GM13976 (cell line): ENCODE data around the gene HIP1R.
A peak's percentile ranks its signal among the peaks of the same experiment; 100 is the strongest.

ENCODE experiments used
- DNase-seq: peaks from one replicate; pipeline ENCODE4 v3.0.0; 2012; ENCODE audit warnings: low spot score
- in situ Hi-C: fragments of 300-500 bp; cut with MboI; formaldehyde crosslinking; loops from one replicate; pipeline ENCODE4 v1.12.0; 2022; ENCODE audit warnings: low sequenced_read_pairs, mixed read lengths, inconsistent platforms; ENCODE audit not compliant: unreplicated experiment
- TF ChIP-seq, protein P1 (sequence below): IDR thresholded peaks from 2 replicates; pipeline ENCODE4 v1.5.1; 2012; ENCODE audit warnings: borderline replicate concordance, mild to moderate bottlenecking; ENCODE audit not compliant: insufficient read depth; ENCODE audit errors: extremely low read depth, missing control alignments, control extremely low read depth

The HIP1R gene

DNA sequence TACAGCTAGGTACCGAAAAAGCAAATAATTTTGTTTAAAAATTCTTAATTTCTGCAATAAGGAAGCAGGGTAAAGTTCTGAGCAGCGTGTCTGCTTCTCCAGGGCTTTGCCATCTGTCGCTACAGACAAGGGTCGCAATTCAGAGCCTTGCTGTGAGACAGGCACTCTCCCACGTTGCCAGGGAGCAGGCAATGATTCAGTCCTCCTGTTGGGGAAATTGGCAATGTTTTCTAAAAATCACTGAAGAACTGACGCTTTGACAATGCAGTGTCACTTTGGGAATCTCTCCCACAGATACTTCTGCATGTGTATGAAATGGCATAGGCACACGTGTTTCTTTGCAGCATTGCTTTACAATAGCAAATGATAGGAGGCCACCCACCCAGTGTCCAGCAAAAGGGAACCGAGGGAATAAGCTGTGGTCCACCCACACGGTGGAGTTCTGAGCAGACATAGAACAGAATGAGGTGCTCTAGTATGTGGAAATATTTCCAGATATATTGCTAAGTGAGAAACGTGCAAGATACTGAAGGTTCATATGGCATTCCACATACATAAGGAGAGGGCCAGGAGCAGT lies 16.0 kb upstream of the HIP1R start:
- in situ Hi-C loops, result no loop called here

DNA sequence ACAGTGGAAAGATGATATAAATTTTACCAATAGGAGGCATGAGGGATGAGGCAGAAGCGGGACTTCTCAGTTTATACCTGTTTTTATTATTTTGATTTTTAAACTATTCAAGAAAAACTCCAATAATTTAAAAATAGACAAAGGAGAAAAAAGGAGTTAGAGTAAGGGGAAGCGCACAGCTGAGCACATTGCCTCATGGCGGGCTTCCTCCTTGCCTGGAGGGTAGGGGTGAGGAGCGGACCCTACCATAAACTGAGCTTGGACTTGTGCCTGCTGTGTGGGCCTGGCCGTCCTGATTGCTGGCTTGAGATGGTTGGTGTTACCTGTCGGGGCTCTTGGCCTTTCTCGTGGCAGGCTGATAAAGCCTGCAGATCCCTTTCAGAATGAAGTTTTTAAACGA lies 15.1 kb upstream of the HIP1R start:
- in situ Hi-C loops, result no loop called here
- TF ChIP-seq, protein P1, sequence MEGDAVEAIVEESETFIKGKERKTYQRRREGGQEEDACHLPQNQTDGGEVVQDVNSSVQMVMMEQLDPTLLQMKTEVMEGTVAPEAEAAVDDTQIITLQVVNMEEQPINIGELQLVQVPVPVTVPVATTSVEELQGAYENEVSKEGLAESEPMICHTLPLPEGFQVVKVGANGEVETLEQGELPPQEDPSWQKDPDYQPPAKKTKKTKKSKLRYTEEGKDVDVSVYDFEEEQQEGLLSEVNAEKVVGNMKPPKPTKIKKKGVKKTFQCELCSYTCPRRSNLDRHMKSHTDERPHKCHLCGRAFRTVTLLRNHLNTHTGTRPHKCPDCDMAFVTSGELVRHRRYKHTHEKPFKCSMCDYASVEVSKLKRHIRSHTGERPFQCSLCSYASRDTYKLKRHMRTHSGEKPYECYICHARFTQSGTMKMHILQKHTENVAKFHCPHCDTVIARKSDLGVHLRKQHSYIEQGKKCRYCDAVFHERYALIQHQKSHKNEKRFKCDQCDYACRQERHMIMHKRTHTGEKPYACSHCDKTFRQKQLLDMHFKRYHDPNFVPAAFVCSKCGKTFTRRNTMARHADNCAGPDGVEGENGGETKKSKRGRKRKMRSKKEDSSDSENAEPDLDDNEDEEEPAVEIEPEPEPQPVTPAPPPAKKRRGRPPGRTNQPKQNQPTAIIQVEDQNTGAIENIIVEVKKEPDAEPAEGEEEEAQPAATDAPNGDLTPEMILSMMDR, result no peak
- no peak for DNase-seq

More for the DNA sequence above, 16.0 kb upstream of the HIP1R start:
- DNase-seq, result no peak
- TF ChIP-seq, protein P1, result no peak

DNA sequence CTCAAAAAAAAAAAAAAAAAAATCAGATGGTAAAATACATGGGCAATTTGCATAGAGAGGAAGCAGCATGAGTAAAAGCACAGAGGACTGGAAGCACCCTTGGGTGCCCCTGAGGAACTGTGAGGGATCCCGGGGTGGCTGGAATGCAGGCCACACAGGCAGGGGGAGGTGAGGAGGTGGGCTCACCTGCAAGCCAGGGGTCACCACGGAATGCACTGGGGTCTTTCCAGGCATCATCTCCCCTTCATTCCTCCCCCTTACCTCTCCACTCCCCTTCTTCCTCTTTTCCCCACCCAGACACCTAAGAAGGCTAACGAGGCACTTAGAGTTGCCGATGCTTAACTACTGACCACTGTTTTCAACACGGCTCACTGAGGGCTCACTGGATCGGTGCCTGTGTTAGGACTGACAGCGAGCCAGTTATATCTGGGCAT lies 14.4 kb upstream of the HIP1R start:
- in situ Hi-C loops, result no loop called here
- TF ChIP-seq, protein P1, result no peak
- peak; percentile 55 for DNase-seq

DNA sequence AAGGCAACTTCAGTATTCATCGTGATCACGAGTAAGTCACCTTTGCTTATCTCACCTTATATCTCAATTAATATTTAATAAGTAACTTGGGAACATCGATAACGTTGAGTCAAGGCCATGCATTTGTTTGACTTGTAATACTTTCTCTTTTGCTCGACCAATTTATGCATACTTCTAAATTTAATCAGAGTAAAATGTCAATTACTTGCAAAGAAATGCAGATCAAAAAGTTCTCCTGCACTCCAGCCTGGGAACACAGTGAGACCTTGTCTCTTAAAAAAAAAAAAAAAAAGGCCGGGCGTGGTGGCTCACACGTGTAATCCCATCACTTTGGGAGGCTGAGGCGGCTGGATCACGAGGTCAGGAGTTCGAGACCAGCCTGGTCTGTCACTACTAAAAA lies 11.8 kb upstream of the HIP1R start:
- TF ChIP-seq, protein P1, result no peak
- no peak for DNase-seq
- in situ Hi-C loops, result no loop called here

DNA sequence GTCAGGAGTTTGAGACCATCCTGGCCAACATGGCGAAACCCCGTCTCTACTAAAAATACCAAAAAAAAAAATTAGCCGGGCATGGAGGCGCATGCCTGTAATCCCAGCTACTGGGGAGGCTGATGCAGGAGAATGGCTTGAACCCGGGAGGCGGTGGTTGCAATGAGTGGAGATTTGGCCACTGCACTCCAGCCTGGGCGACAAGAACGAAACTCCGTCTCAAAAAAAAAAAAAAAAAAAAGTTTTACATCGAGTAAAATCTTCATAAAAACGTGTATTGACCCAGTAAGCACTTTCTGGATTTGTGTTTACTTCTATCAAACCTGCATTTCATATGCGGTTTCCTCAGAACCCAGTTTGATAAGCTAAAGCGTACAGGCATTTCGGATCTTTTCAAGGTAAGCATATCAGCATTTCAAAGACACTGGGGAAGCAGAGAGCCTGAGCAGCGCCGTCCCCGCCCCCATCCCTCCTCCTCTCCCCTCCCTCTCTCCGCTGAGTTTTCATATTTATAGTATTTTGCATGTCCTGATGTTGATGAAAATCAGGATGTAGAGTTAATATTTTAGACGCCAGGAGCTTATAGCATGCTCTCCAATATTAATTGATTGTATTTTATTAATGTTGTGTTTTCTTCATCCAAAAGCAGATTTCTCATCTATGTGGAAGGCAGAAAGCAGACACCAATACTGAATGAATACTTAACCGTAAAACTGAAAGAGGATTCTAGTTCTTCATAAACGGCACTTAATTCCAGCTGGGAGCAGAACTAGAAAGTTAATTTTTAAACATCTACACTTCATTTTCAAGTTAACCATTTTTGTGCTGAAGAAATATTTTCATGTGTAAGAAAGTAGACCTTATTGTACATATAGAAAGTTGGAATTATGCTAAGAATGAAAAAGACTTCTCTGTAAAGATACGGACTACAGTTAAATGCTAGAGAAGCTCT lies 9.2 kb upstream of the HIP1R start:
- TF ChIP-seq, protein P1, result no peak
- DNase-seq, result no peak
- in situ Hi-C loops, result no loop called here

DNA sequence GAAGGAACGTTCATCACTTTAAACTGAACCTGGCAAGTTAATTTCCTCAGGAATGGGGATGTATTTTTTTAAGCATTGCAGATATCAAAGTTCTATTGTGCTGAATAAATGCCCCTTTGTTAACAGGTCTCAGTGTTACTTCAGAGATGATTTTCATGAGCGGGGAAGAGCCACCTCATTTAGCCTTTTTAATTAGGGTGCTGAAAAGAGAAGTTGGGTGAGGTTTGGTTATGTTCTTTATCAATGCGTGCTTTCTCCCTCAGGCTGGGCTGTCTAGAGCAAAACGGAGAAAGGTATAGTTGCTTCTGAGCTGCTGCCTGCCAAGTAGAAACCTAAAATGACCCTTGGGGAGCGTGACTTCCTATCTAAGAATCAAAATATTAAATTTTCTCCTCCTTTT lies 8.0 kb upstream of the HIP1R start:
- TF ChIP-seq, protein P1, result no peak
- DNase-seq, result no peak
- in situ Hi-C loops, result no loop called here
